ENCODE results near the gene CDC42BPA.

CDC42BPA gene

DNA sequence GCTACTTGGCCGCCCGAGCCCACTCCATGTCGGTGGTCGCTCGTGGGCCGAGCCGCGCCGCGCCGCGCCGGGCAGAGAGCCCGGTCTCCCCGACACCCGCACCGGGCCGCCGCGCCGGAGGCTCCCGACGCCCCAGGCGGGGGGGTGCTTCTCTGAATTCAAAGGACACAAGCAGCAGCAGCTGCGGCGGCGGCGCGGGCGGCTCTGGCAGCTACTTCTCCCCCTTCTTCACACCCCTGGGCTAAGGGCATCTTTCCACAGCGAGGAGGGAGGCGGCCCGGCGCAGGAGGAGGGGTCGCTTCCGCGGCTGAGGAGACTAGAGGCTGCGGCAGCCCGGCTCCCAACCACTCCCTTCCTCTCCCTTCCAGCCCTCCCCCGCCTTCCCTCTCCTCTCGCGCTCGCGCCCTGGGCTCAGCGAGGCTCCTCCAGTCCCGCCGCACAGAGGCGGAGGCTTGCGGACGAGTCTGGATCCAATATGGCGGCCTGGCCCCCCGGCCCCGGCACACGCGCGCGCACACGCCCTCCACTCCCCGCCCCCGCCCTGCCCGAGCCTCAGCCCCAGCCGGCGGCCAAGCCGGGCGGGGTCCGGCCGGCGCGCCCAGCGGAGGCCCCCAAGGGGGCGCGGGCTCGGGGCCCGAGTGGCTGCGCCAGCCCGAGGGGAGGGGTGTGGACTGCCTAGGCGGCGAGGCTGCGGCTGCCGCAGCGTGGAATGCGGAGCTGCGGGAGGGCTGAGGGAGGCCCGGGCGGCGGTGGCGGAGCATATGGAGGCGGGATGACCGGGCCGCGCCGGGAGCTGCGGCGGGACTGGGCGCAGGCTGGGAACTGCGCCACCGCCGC lies at the start of gene CDC42BPA:
TSS of gene CDC42BPA (minus strand) at position 477 of the 837 bp plus-strand sequence. CDS start 1,310 bp downstream, outside the sequence.
- H3K9me3 Mint-ChIP-seq = no peaks in the 10 kb centered on the region
- H3K4me1 Mint-ChIP-seq = peaks cover 30% of the 10 kb centered on the region
- peak within 1 kb of the TSS; percentile 94 to 98 (median 97) for H3K4me3 Mint-ChIP-seq
- H3K27ac Mint-ChIP-seq = peak within 1 kb of the TSS; percentile 98 to 100 (median 99)
- no peaks in the 10 kb centered on the region for H3K36me3 Mint-ChIP-seq (ENCODE audit: low read depth)
- H3K27me3 Mint-ChIP-seq (ENCODE audit: low read depth) = peaks cover 18% of the 10 kb centered on the region
- TF ChIP-seq, protein P1, sequence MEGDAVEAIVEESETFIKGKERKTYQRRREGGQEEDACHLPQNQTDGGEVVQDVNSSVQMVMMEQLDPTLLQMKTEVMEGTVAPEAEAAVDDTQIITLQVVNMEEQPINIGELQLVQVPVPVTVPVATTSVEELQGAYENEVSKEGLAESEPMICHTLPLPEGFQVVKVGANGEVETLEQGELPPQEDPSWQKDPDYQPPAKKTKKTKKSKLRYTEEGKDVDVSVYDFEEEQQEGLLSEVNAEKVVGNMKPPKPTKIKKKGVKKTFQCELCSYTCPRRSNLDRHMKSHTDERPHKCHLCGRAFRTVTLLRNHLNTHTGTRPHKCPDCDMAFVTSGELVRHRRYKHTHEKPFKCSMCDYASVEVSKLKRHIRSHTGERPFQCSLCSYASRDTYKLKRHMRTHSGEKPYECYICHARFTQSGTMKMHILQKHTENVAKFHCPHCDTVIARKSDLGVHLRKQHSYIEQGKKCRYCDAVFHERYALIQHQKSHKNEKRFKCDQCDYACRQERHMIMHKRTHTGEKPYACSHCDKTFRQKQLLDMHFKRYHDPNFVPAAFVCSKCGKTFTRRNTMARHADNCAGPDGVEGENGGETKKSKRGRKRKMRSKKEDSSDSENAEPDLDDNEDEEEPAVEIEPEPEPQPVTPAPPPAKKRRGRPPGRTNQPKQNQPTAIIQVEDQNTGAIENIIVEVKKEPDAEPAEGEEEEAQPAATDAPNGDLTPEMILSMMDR (IDR thresholded peaks at IDR 0.05; ENCODE audit: unreplicated experiment in 3 of 3) = no peak

DNA sequence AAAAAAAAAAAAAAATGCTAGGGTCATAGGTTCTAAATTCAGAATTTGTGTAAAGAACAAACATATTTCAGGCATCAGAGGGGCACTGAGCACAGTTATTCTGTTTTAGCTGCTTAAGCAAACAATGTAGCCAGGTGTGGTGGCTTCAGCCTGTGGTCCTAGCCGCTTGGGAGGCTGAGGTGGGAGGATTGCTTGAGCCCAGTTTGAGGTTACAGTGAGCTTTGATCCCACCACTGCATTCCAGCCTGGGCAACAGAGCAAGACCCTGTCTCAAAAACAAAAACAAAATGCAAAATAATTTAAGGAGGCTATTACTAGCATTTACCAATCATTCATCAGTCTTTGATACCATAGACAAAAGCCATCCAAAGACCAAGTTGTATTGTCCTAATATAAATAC lies 49.7 kb upstream of the CDC42BPA start:
- no peaks in the 10 kb centered on the region for H3K9me3 Mint-ChIP-seq
- H3K27me3 Mint-ChIP-seq (ENCODE audit: low read depth) = no peaks in the 10 kb centered on the region
- no peak overlapping the region for H3K4me3 Mint-ChIP-seq
- peak overlapping the region in 1 of 3 experiments; percentile 44 for H3K27ac Mint-ChIP-seq
- peaks cover 19% of the 10 kb centered on the region for H3K4me1 Mint-ChIP-seq
- H3K36me3 Mint-ChIP-seq (ENCODE audit: low read depth) = no peaks in the 10 kb centered on the region
- TF ChIP-seq, protein P1 (IDR thresholded peaks at IDR 0.05; ENCODE audit: unreplicated experiment in 3 of 3) = no peak

GRCh38 chr1:227365473-227366431 lies 47.5 kb upstream of the CDC42BPA start:
- Mint-ChIP-seq H3K27ac (no peak overlapping the region), H3K36me3 (ENCODE audit: low read depth) (no peaks in the 10 kb centered on the region), H3K4me3 (no peak overlapping the region), H3K9me3 (no peaks in the 10 kb centered on the region), H3K4me1 (peaks cover 11% of the 10 kb centered on the region), H3K27me3 (ENCODE audit: low read depth) (no peaks in the 10 kb centered on the region)
- TF ChIP-seq, protein P1 (IDR thresholded peaks at IDR 0.05; ENCODE audit: unreplicated experiment in 3 of 3) = no peak

DNA sequence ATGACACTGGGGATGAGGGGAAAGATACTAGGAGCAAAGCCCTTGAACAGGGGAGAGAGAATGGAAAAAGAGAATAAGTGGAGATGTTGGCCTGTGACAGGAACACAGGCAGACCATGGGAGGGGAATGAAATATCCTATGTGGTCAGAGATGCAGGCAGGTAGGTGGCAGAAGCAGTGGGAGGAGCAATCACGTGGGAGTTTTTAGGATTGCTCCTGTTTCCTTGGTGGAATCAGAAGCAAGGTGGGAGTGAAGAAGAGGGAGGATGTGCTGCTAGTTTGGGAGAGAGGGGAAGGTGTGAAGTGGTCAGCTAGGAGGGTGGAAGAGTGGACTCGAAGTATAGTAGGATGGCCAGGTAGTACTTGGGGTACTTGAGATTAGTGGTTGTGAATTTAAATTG lies 46.4 kb upstream of the CDC42BPA start:
- H3K27ac Mint-ChIP-seq = no peak overlapping the region
- H3K4me1 Mint-ChIP-seq = peaks cover 5% of the 10 kb centered on the region
- H3K9me3 Mint-ChIP-seq = no peaks in the 10 kb centered on the region
- no peaks in the 10 kb centered on the region for H3K36me3 Mint-ChIP-seq (ENCODE audit: low read depth)
- TF ChIP-seq, protein P1 (IDR thresholded peaks at IDR 0.05; ENCODE audit: unreplicated experiment in 3 of 3) = no peak
- H3K4me3 Mint-ChIP-seq = no peak overlapping the region
- no peaks in the 10 kb centered on the region for H3K27me3 Mint-ChIP-seq (ENCODE audit: low read depth)

DNA sequence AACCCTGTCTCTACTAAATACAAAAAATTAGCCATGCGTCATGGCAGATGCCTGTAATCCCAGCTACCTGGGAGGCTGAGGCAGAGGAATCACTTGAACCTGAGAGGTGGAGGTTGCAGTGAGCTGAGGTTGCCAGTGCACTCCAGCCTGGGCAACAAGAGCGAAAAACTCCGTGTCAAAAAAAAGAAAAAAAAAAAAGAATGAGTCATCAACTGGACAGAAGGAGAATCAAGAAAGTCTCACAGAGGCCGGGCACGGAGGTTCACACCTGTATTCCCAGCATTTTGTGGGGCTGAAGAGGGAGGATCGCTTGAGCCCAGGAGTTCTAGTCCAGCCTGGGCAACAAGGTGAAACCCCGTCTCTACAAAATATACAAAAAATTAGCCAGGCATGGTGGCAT lies 45.5 kb upstream of the CDC42BPA start:
- Mint-ChIP-seq H3K9me3 (no peaks in the 10 kb centered on the region), H3K27me3 (ENCODE audit: low read depth) (no peaks in the 10 kb centered on the region)

More for the DNA sequence above, 45.5 kb upstream of the CDC42BPA start:
- H3K36me3 Mint-ChIP-seq (ENCODE audit: low read depth) = no peaks in the 10 kb centered on the region
- H3K4me3 Mint-ChIP-seq = no peak overlapping the region
- H3K27ac Mint-ChIP-seq = no peak overlapping the region
- H3K4me1 Mint-ChIP-seq = peaks cover 5% of the 10 kb centered on the region
- TF ChIP-seq, protein P1 (IDR thresholded peaks at IDR 0.05; ENCODE audit: unreplicated experiment in 3 of 3) = no peak
